Retinal pigment epithelial cell (primary cell): ENCODE results near the gene KCNH3.
"Not testable (repeated sequence)": the region's sequence is repeated elsewhere in the genome, so short reads cannot be mapped to it uniquely, and the experiment has no call there.

Experiments used
- DNase-seq: peaks from one replicate; pipeline ENCODE4 v3.0.0-alpha.2; 2010; ENCODE audit warnings: low read depth
- H3K4me3 ChIP-seq: 2 replicates; pipeline ENCODE4 v1.5.1; 2011; ENCODE audit warnings: mild to moderate bottlenecking, low read length, control low read depth, moderate library complexity
- CTCF ChIP-seq: conservative IDR thresholded peaks from 2 replicates; pipeline ENCODE4 v1.5.1; 2011; ENCODE audit warnings: low read depth, low read length, control low read depth, inconsistent platforms

The KCNH3 gene

GRCh38 chr12:49496417-49497360, 42.1 kb upstream of the KCNH3 start:
- DNase-seq = no peak
- no peak for TF ChIP-seq CTCF
- H3K4me3 ChIP-seq = no peak overlapping the region

- H3K4me3 ChIP-seq = no peak overlapping the region
- TF ChIP-seq CTCF = no peak
- no peak for DNase-seq
Observed at GRCh38 chr12:49501895-49502294, 36.9 kb upstream of the KCNH3 start.

GRCh38 chr12:49502590-49502989, 36.2 kb upstream of the KCNH3 start:
- TF ChIP-seq CTCF = no peak
- no peak overlapping the region for H3K4me3 ChIP-seq
- DNase-seq = no peak

GRCh38 chr12:49503674-49504180, 35.1 kb upstream of the KCNH3 start:
- peak; percentile 77 for DNase-seq
- no peak for TF ChIP-seq CTCF
- H3K4me3 ChIP-seq = no peak overlapping the region

- TF ChIP-seq CTCF = no peak
- H3K4me3 ChIP-seq = no peak overlapping the region
- no peak for DNase-seq
Observed at GRCh38 chr12:49505672-49506071, 33.2 kb upstream of the KCNH3 start.

GRCh38 chr12:49507139-49507538, 31.7 kb upstream of the KCNH3 start:
- TF ChIP-seq CTCF = no peak
- DNase-seq = peak; percentile 81
- no peak overlapping the region for H3K4me3 ChIP-seq

- DNase-seq, H3K4me3 ChIP-seq: not testable (repeated sequence)
Observed at GRCh38 chr12:49509681-49510080, 29.1 kb upstream of the KCNH3 start.
